HEK293 (cell line): Measurements from ENCODE around the gene DUSP14.

Experiments used
- CTCF ChIA-PET: fragments of 350-600 bp; formaldehyde crosslinking; extraction: SDS; loops from one replicate; lab custom pipeline; 2021; ENCODE audit warnings: antibody characterized with exemption; lab: Yijun Ruan, JAX
- POLR2A ChIA-PET: fragments of 300-600 bp; formaldehyde crosslinking; extraction: SDS; loops from one replicate; lab custom pipeline; 2020; ENCODE audit warnings: antibody characterized with exemption, inconsistent platforms; lab: Yijun Ruan, JAX
- H3K27ac ChIP-seq: fragments of 200-500 bp; sonication (Bioruptor generic); 2 replicates; pipeline ENCODE4 v1.5.1; 2014; ENCODE audit warnings: low read depth, low read length, control low read depth, inconsistent platforms; ENCODE audit errors: extremely low read depth
- H3K36me3 ChIP-seq, 2 experiments: fragments of 200-500 bp in 1 of 2; sonication (Bioruptor generic) in 1 of 2; 1 replicate in 1 of 2; 2 replicates in 1 of 2; pipeline ENCODE4 v1.5.1; 2014 to 2017; ENCODE audit warnings: inconsistent platforms in 2 of 2, low read length in 2 of 2; ENCODE audit not compliant: control insufficient read depth in 2 of 2, insufficient read depth in 1 of 2
- H3K4me1 ChIP-seq: fragments of 200-500 bp; sonication (Bioruptor generic); 2 replicates; pipeline ENCODE4 v1.5.1; 2014; ENCODE audit warnings: mild to moderate bottlenecking, low read length, inconsistent platforms; ENCODE audit not compliant: control insufficient read depth, insufficient read depth
- H3K4me3 ChIP-seq: 2 replicates; pipeline ENCODE4 v1.5.1; 2011; ENCODE audit warnings: low read depth, mild to moderate bottlenecking, control low read depth, low read length, moderate library complexity
- H3K9me3 ChIP-seq: fragments of 200-500 bp; sonication (Bioruptor generic); 2 replicates; pipeline ENCODE4 v1.5.1; 2014; ENCODE audit warnings: low read depth, low read length, inconsistent platforms; ENCODE audit not compliant: control insufficient read depth, insufficient read depth
- BCL11A ChIP-seq: fragments of 450-650 bp; formaldehyde crosslinking; IDR thresholded peaks from 2 replicates; pipeline ENCODE4 v1.5.1; 2016; ENCODE audit warnings: low read depth, missing biosample characterization, missing genetic modification characterization
- CTCF ChIP-seq: fragments of 450-650 bp; formaldehyde crosslinking; IDR thresholded peaks from 2 replicates; pipeline ENCODE4 v1.5.1; 2016; ENCODE audit warnings: missing biosample characterization, missing genetic modification characterization
- INSM2 ChIP-seq: fragments of 450-650 bp; formaldehyde crosslinking; IDR thresholded peaks from 2 replicates; pipeline ENCODE4 v1.5.1; 2016; ENCODE audit warnings: missing biosample characterization, missing genetic modification characterization
- SCRT1 ChIP-seq: fragments of 450-650 bp; formaldehyde crosslinking; IDR thresholded peaks from 2 replicates; pipeline ENCODE4 v1.5.1; 2016; ENCODE audit warnings: missing biosample characterization, missing genetic modification characterization, borderline replicate concordance
- SCRT2 ChIP-seq: fragments of 450-650 bp; formaldehyde crosslinking; IDR thresholded peaks from 2 replicates; pipeline ENCODE4 v1.5.1; 2016; ENCODE audit warnings: missing biosample characterization, missing genetic modification characterization
- ZFHX2 ChIP-seq: fragments of 450-650 bp; formaldehyde crosslinking; conservative IDR thresholded peaks from 2 replicates; pipeline ENCODE4 v1.5.1; 2016; ENCODE audit warnings: missing biosample characterization, missing genetic modification characterization
- ZNF274 ChIP-seq, 2 experiments: fragments of 200-500 bp in 1 of 2; fragments of 450-650 bp in 1 of 2; sonication (Bioruptor generic) in 1 of 2; formaldehyde crosslinking in 1 of 2; IDR thresholded peaks; 2 replicates each; pipeline versions ENCODE4 v1.5.1 to v1.6.1; 2014 to 2016; ENCODE audit warnings: borderline replicate concordance in 1 of 2, inconsistent platforms in 1 of 2, low read length in 1 of 2, missing biosample characterization in 1 of 2, missing genetic modification characterization in 1 of 2
- ZNF48 ChIP-seq: fragments of 450-650 bp; formaldehyde crosslinking; IDR thresholded peaks from 2 replicates; pipeline ENCODE4 v1.5.1; 2016; ENCODE audit warnings: missing biosample characterization, missing genetic modification characterization
- ZNF488 ChIP-seq: fragments of 450-650 bp; formaldehyde crosslinking; IDR thresholded peaks from 2 replicates; pipeline ENCODE4 v1.5.1; 2016; ENCODE audit warnings: missing biosample characterization, missing genetic modification characterization
- ZNF518A ChIP-seq: fragments of 450-650 bp; formaldehyde crosslinking; conservative IDR thresholded peaks from 2 replicates; pipeline ENCODE4 v1.5.1; 2016; ENCODE audit warnings: low read depth, missing biosample characterization, missing genetic modification characterization
- ZNF626 ChIP-seq: fragments of 450-650 bp; sonication (Bioruptor Pico); formaldehyde crosslinking; IDR thresholded peaks from 2 replicates; pipeline ENCODE4 v1.5.1; 2018; ENCODE audit warnings: missing biosample characterization, missing genetic modification characterization, inconsistent platforms
- ZNF768 ChIP-seq: fragments of 450-650 bp; formaldehyde crosslinking; IDR thresholded peaks from 2 replicates; pipeline ENCODE4 v1.5.1; 2018; ENCODE audit warnings: missing biosample characterization, mild to moderate bottlenecking, missing genetic modification characterization

The DUSP14 gene

GRCh38 chr17:37551788-37552187 is 62.1 kb downstream of the DUSP14 start:
- H3K27ac ChIP-seq = no peak overlapping the region
- POLR2A ChIA-PET = interaction anchor here (0.6 to 0.7 kb wide), 2 partner anchors 11 to 246 kb away, joined by 3 read pairs; no protein-coding TSS in a partner anchor
- no peak overlapping the region for H3K4me3 ChIP-seq
- H3K36me3 ChIP-seq = peaks cover 15 to 18% of the 10 kb centered on the region in 2 experiments
- H3K9me3 ChIP-seq = no peaks in the 10 kb centered on the region
- TF ChIP-seq ZFHX2 (tag by site-specific recombination) = peak; percentile 35; the same call in 1 of the 2 replicates
- no peak for TF ChIP-seq ZNF48 (tag by site-specific recombination)
- no peak for TF ChIP-seq BCL11A (tag by site-specific recombination)
- no peak for TF ChIP-seq ZNF768
- TF ChIP-seq, all 188 proteins: peak for 1
- no peaks in the 10 kb centered on the region for H3K4me1 ChIP-seq
- CTCF ChIA-PET = interaction anchor here (0.6 to 1.9 kb wide), 2 partner anchors 18 kb away, joined by 4 to 7 read pairs; no protein-coding TSS in a partner anchor

GRCh38 chr17:37553401-37553966 is 63.8 kb downstream of the DUSP14 start:
- H3K4me1 ChIP-seq = no peaks in the 10 kb centered on the region
- ChIA-PET POLR2A (interaction anchor here (0.6 kb wide), 1 partner anchor 100 kb away, joined by 3 read pairs; no protein-coding TSS in a partner anchor), CTCF (interaction anchor here (0.6 to 2.3 kb wide), 3 partner anchors 11 to 102 kb away, joined by 3 to 5 read pairs (median 4); no protein-coding TSS in a partner anchor)
- H3K27ac ChIP-seq = no peak overlapping the region
- TF ChIP-seq ZNF274 (IDR thresholded peaks at IDR 0.05; ENCODE audit: low read length) (no peak), ZNF274 (tag by site-specific recombination; IDR thresholded peaks at IDR 0.05; ENCODE audit: borderline replicate concordance) (no peak), ZNF488 (tag by site-specific recombination) (no peak), INSM2 (tag by site-specific recombination) (no peak), CTCF (tag by site-specific recombination) (no peak), SCRT1 (peak; percentile 84), ZNF518A (tag by site-specific recombination) (no peak), ZNF626 (tag by site-specific recombination) (no peak), SCRT2 (tag by site-specific recombination) (peak; percentile 92)
- H3K4me3 ChIP-seq = no peak overlapping the region
- no peaks in the 10 kb centered on the region for H3K9me3 ChIP-seq
- H3K36me3 ChIP-seq = peaks cover 22 to 30% of the 10 kb centered on the region in 2 experiments
